Measurements from ENCODE around the gene BICD2.

Gene BICD2

DNA sequence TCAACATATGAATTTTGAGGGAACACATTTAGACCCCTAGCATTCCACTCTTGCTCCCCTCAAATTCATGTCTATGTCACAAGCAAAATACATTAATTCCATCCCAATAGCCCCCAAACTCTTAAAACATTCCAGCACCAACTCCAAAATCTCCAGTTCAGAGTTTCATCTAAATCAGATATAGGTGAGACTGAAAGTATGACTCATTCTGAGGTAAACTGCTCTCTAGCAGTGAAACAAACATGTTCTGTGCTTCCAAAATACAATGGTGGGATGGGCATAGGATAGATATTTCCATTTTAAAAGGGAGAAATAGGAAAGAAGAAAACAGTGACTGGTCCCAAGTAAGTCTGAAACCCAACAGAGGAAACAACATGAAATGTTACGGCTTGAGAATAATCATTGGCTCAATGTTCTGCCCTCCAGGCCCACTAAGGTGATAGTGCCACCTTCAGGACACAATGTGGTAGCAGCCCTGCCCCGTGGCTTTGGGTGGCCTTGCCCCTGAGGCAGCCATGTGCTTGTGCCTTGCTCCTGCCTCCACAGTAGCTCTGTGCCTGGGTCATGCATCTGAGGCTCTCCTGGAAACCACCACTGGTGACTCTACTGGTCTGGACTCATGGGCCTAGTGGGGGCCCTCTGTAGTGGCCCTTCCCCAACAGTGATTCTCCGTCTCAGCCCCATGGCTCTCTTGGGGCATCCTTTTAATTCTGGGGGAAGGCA, 58.3 kb downstream of the BICD2 start:
- TF ChIP-seq, protein P1, sequence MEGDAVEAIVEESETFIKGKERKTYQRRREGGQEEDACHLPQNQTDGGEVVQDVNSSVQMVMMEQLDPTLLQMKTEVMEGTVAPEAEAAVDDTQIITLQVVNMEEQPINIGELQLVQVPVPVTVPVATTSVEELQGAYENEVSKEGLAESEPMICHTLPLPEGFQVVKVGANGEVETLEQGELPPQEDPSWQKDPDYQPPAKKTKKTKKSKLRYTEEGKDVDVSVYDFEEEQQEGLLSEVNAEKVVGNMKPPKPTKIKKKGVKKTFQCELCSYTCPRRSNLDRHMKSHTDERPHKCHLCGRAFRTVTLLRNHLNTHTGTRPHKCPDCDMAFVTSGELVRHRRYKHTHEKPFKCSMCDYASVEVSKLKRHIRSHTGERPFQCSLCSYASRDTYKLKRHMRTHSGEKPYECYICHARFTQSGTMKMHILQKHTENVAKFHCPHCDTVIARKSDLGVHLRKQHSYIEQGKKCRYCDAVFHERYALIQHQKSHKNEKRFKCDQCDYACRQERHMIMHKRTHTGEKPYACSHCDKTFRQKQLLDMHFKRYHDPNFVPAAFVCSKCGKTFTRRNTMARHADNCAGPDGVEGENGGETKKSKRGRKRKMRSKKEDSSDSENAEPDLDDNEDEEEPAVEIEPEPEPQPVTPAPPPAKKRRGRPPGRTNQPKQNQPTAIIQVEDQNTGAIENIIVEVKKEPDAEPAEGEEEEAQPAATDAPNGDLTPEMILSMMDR (conservative IDR thresholded peaks at IDR 0.05; ENCODE audit: low read length) = peak; percentile 54
- DNase-seq (ENCODE audit: low read depth) = peak; percentile 35
- no peak overlapping the region for H3K4me3 ChIP-seq (ENCODE audit: low read length)

DNA sequence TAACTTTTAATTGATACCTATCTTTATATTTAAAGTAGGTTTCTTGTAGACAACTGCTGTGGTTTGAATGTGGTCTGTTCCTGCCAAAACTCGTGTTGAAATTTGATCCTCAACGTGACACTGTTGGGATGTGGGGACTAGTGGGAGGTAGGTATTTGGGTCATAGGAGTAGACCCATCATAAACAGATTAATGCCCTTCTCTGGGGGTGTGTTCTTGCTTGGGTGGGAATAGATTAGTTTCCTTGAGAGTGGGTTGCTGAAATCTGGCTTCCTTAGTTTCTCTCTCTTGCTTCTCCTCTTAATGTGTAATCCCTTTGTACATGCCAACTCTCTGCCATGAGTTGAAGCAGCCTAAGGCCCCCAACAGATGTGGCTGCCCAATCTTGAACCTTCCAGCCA, 60.1 kb downstream of the BICD2 start:
- DNase-seq (ENCODE audit: low read depth) = no peak
- H3K4me3 ChIP-seq (ENCODE audit: low read length) = no peak overlapping the region
- TF ChIP-seq, protein P1 (conservative IDR thresholded peaks at IDR 0.05; ENCODE audit: low read length) = no peak

- TF ChIP-seq, protein P1 (conservative IDR thresholded peaks at IDR 0.05; ENCODE audit: low read length) = no peak
- no peak for DNase-seq (ENCODE audit: low read depth)
- no peak overlapping the region for H3K4me3 ChIP-seq (ENCODE audit: low read length)
Measured at GRCh38 chr9:92696619-92697018, 68.0 kb downstream of the BICD2 start.

DNA sequence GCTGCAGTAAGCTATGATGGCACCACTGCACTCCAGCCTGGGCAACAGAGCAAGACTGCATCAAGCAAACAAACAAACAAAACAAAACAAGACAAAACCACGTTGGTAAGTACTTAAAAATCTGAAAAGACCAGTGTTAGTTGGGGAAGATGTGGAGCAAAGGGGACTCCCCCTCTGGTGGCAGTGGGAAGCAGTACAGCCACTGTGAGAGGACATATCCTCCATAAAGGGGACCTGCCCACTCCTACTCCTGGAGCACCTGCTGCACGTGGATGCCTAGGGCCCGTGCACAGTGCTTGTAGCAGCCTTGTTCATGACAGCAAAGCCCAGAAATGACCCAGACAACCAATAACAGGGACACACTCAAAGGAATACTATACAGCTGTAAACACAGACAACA, 77.7 kb downstream of the BICD2 start:
- DNase-seq (ENCODE audit: low read depth) = no peak
- no peak overlapping the region for H3K4me3 ChIP-seq (ENCODE audit: low read length)
- TF ChIP-seq, protein P1 (conservative IDR thresholded peaks at IDR 0.05; ENCODE audit: low read length) = peak; percentile 38

GRCh38 chr9:92685022-92685421, 79.6 kb downstream of the BICD2 start:
- DNase-seq (ENCODE audit: low read depth) = no peak
- TF ChIP-seq, protein P1 (conservative IDR thresholded peaks at IDR 0.05; ENCODE audit: low read length) = no peak
- H3K4me3 ChIP-seq (ENCODE audit: low read length) = no peak overlapping the region

- TF ChIP-seq, protein P1 (conservative IDR thresholded peaks at IDR 0.05; ENCODE audit: low read length) = no peak
- no peak for DNase-seq (ENCODE audit: low read depth)
- H3K4me3 ChIP-seq (ENCODE audit: low read length) = no peak overlapping the region
Measured at GRCh38 chr9:92682269-92682668, 82.4 kb downstream of the BICD2 start.

All from AG10803 (cell line).